Measurements from ENCODE around the gene IQGAP2.

DNA sequence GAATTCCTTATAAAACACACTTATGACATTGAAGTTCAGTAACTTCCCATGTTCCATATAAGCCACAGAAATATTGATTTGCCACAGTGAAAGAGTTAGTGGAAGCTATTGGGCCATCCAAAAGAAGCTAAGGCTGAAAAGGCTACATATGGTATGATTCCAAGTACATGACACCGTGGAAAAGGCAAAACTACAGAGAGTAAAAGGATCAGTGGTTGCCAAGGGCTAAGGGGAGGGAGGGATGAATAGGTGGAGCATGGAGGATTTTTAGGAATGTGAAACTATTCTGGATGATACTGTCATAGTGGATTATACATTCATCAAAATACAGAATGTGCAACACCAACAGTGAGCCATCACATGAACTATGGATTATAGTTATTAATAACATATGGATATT, 110.4 kb downstream of the IQGAP2 start:
- no peak for TF ChIP-seq CTCF (conservative IDR thresholded peaks at IDR 0.05; ENCODE audit: low read depth, low read length)
- no peak for TF ChIP-seq EZH2phosphoT487 (IDR thresholded peaks at IDR 0.05; ENCODE audit: borderline replicate concordance, low read length)

Measured in PC-3 (cell line).